Upper lobe of left lung (tissue), 6 donors: ENCODE measurements around the gene UST. TPM values are rescaled to one million over a fixed set of nuclear protein-coding genes. Genes with fewer than 3 reads are reported as not detected.

Experiments
- ATAC-seq, 2 donors: fragments of 200-7000 bp; cut with Tn5 transposase; one replicate each; pipeline ENCODE4 v1.9.1; 2022; ENCODE audit warnings: mild to moderate bottlenecking in 2 of 2, moderate library complexity in 2 of 2; ENCODE audit not compliant: low FRiP score in 2 of 2
- DNase-seq, 2 donors: peaks; one replicate each; pipeline ENCODE4 v3.0.0-alpha.2; 2019 to 2020
- H3K27ac ChIP-seq, 4 donors: fragments of 200-600 bp; sonication (generic); one replicate each; pipeline ENCODE4 v1.5.1; 2016 to 2019
- H3K27me3 ChIP-seq, 4 donors: fragments of 200-600 bp; sonication (generic); one replicate each; pipeline ENCODE4 v1.5.1; 2017 to 2019
- H3K36me3 ChIP-seq, 4 donors: fragments of 200-600 bp; sonication (generic); one replicate each; pipeline ENCODE4 v1.5.1; 2016 to 2019
- H3K4me1 ChIP-seq, 4 donors: fragments of 200-600 bp; sonication (generic); one replicate each; pipeline ENCODE4 v1.5.1; 2018 to 2019
- H3K4me3 ChIP-seq, 4 donors: fragments of 200-600 bp; sonication (generic); one replicate each; pipeline ENCODE4 v1.5.1; 2017 to 2019; ENCODE audit warnings: mild to moderate bottlenecking in 2 of 4, moderate library complexity in 1 of 4
- H3K9me3 ChIP-seq, 4 donors: fragments of 200-600 bp; sonication (generic); one replicate each; pipeline ENCODE4 v1.5.1; 2018 to 2019
- EP300 ChIP-seq, 4 donors: sonication (generic); formaldehyde crosslinking; IDR thresholded peaks; one replicate each; pipeline ENCODE4 v1.5.1; 2017; ENCODE audit warnings: antibody characterized with exemption in 4 of 4, control low read depth in 2 of 4
- POLR2A ChIP-seq, 4 donors: fragments of 450-650 bp; IDR thresholded peaks; one replicate each; pipeline ENCODE4 v1.5.1; 2016 to 2017; ENCODE audit warnings: antibody characterized with exemption in 4 of 4, mild to moderate bottlenecking in 2 of 4
- POLR2AphosphoS5 ChIP-seq, 2 donors: sonication (generic); formaldehyde crosslinking; IDR thresholded peaks; one replicate each; pipeline ENCODE4 v1.5.1; 2017; ENCODE audit warnings: antibody characterized with exemption in 2 of 2
- WGBS, 2 donors: methylation state at CpG; one replicate each; pipeline ENCODE4 v1.1.5; 2017 to 2018; 5-methylcytosine and 5-hydroxymethylcytosine counted together
- total RNA-seq, 6 donors: library from RNA; depleted of rRNA in 4 of 6; stranded (reverse); fragments of >200 nt in 4 of 6; gene quantifications; one replicate each; pipeline versions ENCODE4 v1.1.0 to v1.2.1, GENCODE V29; 2016 to 2021
- TF ChIP-seq, protein P1 (sequence below), 6 experiments: fragments of 450-650 bp in 4 of 6; fragments of 200-600 bp in 2 of 6; sonication (generic) in 2 of 6; IDR thresholded peaks; one replicate each; pipeline ENCODE4 v1.5.1; 2016 to 2019; ENCODE audit warnings: antibody characterized with exemption in 6 of 6
- donor health status: DM: no; HTN: no; CAD: no; lungs with moderate emphysema.
- donor health status: DM: no; HTN: yes; CAD: no; lungs with severe emphysema.

UST gene
- total RNA-seq, 6 donors from 2014 or later, result 10.2 to 21.6 (median 14.2) TPM

DNA sequence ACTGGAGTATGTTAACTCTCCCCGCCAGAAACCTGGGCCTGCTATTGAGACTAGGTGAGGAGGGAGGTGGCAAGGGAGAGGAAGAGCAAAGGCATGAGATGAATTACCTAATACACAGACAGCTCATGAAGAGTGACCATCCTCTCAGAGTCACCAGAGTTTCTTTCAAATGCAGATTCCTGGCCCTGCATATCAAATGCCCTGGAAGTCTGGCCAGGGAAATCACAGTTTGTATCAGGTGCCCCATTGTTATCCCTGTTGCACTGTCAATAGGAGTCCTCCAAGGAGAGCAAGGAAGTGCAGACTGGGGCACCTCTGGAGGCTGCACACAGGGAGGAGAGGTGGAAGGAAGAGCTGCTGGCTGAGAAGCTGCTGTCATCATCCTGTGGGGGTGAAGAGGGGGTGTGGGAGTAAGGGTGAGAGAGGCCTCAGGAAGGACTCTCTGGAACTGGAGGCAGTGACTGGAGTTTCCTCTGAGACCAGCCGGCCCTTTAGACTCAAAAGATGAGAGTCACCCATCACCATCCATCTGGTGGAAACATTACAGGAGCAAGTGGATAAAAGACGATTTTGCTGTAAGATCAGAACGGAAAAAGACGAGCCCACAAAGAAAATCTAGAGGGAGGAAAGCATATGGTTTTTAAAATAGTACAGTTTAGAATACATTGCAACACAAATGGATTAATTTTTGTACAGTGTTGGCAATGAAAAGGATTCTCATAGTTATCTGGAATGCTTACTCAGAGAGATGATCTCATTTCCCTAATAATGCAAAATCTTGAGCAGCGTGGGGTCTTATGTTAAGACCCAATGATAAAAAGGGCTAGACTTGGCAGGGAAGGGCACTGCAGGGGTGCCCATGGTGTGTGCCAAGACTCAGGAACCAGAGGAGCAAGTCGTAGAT is 268.1 kb downstream of the UST start:
- Histone ChIP-seq H3K4me1 (no peaks in the 10 kb centered on the region), H3K9me3 (no peaks in the 10 kb centered on the region), H3K4me3 (no peak overlapping the region), H3K27ac (no peak overlapping the region), H3K36me3 (no peaks in the 10 kb centered on the region), H3K27me3 (no peaks in the 10 kb centered on the region)
- 59 to 63% methylated on average over 7 of the region's 7 CpGs for WGBS, 2 donors
- DNase-seq (no peak), ATAC-seq (peak; percentile 37 to 45)
- TF ChIP-seq EP300 (IDR thresholded peaks at IDR 0.05), result no peak

DNA sequence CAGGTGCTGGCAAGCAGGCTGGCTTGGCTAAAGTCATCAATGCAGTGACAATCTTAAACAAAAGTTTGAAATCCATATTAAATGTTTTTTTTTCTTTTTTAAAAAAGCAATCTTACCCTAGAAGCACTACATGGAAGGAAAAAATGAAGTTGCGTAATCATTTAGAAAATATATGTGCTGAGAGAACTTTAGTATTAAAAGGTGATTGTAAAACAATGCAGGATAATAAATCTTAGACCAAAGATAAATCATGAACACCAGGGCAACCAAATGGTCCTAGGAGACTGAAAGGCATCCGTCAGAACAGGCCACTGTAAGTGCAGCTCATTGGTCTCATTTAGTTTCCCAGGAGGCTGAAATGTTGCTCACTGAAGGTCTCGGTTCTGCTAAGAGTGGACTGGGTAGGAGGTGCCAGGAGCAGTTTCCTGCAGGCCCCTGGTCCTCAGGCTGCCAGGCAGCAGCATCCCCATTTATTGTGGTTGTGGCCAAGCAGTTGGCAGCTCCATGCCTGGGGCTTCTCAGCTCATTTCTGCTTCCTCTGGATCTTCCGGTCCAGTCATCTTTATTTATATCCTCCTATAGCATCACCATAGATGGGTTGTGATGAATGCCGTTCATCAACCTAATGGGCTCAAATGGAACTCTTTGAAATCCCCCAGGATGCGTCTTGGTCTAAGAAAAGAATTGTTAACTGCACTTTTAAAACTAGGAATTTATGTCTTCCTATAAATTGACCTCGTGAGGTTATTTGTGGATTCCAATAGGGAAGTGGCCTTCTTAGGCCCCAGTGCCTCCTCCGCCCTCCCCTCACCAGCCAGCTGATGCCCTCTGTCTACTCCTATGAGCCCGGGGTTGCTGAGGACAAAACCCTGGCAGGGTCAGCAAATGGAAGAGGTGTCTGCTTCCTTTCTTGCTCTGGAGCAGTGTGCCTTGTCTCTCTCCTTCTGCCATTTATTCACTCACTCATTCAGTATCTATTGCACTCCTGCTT is 269.0 kb downstream of the UST start:
- H3K27me3 ChIP-seq, result no peaks in the 10 kb centered on the region
- H3K9me3 ChIP-seq, result no peaks in the 10 kb centered on the region
- H3K4me3 ChIP-seq, result no peak overlapping the region
- ATAC-seq, result no peak
- H3K4me1 ChIP-seq, result no peaks in the 10 kb centered on the region
- no peaks in the 10 kb centered on the region for H3K36me3 ChIP-seq
- DNase-seq, result no peak
- 76 to 81% methylated on average over 9 of the region's 9 CpGs for WGBS, 2 donors
- TF ChIP-seq POLR2A (IDR thresholded peaks at IDR 0.05) (no peak), POLR2AphosphoS5 (IDR thresholded peaks at IDR 0.05) (no peak), EP300 (IDR thresholded peaks at IDR 0.05) (no peak)
- TF ChIP-seq, protein P1, sequence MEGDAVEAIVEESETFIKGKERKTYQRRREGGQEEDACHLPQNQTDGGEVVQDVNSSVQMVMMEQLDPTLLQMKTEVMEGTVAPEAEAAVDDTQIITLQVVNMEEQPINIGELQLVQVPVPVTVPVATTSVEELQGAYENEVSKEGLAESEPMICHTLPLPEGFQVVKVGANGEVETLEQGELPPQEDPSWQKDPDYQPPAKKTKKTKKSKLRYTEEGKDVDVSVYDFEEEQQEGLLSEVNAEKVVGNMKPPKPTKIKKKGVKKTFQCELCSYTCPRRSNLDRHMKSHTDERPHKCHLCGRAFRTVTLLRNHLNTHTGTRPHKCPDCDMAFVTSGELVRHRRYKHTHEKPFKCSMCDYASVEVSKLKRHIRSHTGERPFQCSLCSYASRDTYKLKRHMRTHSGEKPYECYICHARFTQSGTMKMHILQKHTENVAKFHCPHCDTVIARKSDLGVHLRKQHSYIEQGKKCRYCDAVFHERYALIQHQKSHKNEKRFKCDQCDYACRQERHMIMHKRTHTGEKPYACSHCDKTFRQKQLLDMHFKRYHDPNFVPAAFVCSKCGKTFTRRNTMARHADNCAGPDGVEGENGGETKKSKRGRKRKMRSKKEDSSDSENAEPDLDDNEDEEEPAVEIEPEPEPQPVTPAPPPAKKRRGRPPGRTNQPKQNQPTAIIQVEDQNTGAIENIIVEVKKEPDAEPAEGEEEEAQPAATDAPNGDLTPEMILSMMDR (IDR thresholded peaks at IDR 0.05), result no peak
- H3K27ac ChIP-seq, result no peak overlapping the region

DNA sequence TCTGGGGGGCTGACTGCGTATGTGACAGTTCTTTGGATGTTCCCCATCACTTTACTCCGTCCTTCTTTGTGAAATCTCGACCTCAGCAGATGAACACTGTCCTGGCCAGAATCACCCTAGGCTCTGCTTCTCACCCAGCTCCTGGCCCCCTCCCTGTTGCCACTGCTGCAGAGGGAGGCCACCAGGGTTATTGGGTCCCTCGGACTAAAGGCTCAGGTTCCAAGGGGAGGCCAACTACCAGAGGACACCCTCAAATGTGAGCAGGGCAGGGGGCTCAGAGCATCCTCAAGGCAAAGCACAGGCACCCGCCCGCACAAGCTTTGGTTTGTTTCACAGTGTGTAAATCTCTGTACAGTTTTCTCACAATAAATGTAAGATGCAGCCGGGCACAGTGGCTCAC is 269.9 kb downstream of the UST start:
- TF ChIP-seq EP300 (IDR thresholded peaks at IDR 0.05) (no peak), POLR2A (IDR thresholded peaks at IDR 0.05) (no peak), POLR2AphosphoS5 (IDR thresholded peaks at IDR 0.05) (no peak)
- TF ChIP-seq, protein P1 (IDR thresholded peaks at IDR 0.05), result no peak
- Histone ChIP-seq H3K4me3 (no peak overlapping the region), H3K4me1 (no peaks in the 10 kb centered on the region), H3K27ac (no peak overlapping the region), H3K9me3 (no peaks in the 10 kb centered on the region), H3K27me3 (no peaks in the 10 kb centered on the region), H3K36me3 (no peaks in the 10 kb centered on the region)
- 89 to 91% methylated on average over 5 to 7 of the region's 7 CpGs for WGBS, 2 donors
- no peak for ATAC-seq
- no peak for DNase-seq

DNA sequence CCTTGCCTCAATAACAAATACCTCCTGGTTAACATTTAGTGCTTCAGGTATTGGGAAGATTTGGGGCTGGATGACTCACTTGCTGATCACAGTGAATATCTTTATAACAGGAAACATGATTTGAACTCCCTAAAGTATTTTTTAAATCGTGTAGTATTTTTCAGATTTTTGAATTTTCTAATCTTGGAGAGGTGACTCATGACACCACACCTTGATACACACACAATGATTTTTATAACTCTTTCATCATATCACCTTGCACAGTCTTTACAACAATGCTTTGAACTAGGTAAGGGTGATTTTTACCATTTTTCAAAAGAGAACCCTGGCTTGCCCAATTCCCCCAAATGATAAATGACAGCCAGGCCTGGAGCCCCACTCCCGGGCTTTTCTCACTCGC is 273.5 kb downstream of the UST start:
- DNase-seq, result no peak
- ATAC-seq, result no peak
- Histone ChIP-seq H3K36me3 (peaks cover 0 to 2% (median 0%) of the 10 kb centered on the region in 4 donors), H3K4me1 (no peaks in the 10 kb centered on the region), H3K4me3 (no peak overlapping the region), H3K9me3 (no peaks in the 10 kb centered on the region), H3K27me3 (no peaks in the 10 kb centered on the region), H3K27ac (no peak overlapping the region)
- TF ChIP-seq EP300 (IDR thresholded peaks at IDR 0.05), result no peak
- 91 to 97% methylated on average over 3 of the region's 3 CpGs for WGBS, 2 donors

DNA sequence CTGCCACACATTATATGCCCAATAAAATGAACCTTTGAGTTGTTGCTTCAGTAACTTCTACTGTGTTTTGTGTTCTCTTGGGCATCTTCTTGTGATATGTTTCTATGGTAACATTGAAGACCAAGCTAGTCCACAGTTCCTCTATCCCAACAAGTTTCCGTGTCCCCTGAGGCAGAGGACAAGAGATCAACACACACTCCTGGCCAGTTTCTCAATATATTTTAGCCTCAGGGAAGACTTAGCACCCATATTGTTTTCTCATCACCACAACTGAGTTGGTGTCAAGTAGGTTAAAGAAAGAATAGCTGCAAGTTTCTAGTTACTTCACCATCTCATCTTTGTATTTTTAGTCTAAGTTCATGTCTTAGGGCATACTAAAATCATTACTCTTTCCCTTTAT is 277.5 kb downstream of the UST start:
- WGBS, 2 donors, result 67 to 84% methylated on average over 1 of the region's 1 CpG
- Histone ChIP-seq H3K27ac (no peak overlapping the region), H3K9me3 (no peaks in the 10 kb centered on the region), H3K4me3 (no peak overlapping the region), H3K36me3 (peaks cover 0 to 2% (median 0%) of the 10 kb centered on the region in 4 donors), H3K4me1 (peaks cover 0 to 4% (median 0%) of the 10 kb centered on the region in 4 donors), H3K27me3 (no peaks in the 10 kb centered on the region)
- no peak for ATAC-seq
- TF ChIP-seq POLR2AphosphoS5 (IDR thresholded peaks at IDR 0.05) (no peak), EP300 (IDR thresholded peaks at IDR 0.05) (no peak), POLR2A (IDR thresholded peaks at IDR 0.05) (no peak)
- TF ChIP-seq, protein P1 (IDR thresholded peaks at IDR 0.05), result no peak
- DNase-seq, result no peak
